Activated T-cell treated with anti-CD3 and anti-CD28 coated beads, Interleukin-2, amount 50 U/mL, for 4 hours (primary cell): ENCODE data around the gene LOXL4. TPM values are rescaled to one million over a fixed set of nuclear protein-coding genes. Genes with fewer than 3 reads are reported as not detected.

Experiments used
- ATAC-seq, 2 donors: fragments of 200-7000 bp; cut with Tn5 transposase; one replicate each; pipeline ENCODE4 v1.10.0; 2021
- DNase-seq: peaks from one replicate; pipeline ENCODE4 v3.0.0-alpha.2; 2020
- H3K27me3 Mint-ChIP-seq: one replicate; pipeline ENCODE4 v1.8.0; 2021; ENCODE audit warnings: low read depth, mixed read lengths
- H3K36me3 Mint-ChIP-seq: one replicate; pipeline ENCODE4 v1.8.0; 2022; ENCODE audit warnings: mixed read lengths; ENCODE audit not compliant: insufficient read depth
- H3K4me1 Mint-ChIP-seq: one replicate; pipeline ENCODE4 v1.8.0; 2021; ENCODE audit warnings: low read depth, mixed read lengths
- H3K4me3 Mint-ChIP-seq: one replicate; pipeline ENCODE4 v1.8.0; 2021; ENCODE audit warnings: mild to moderate bottlenecking, moderate library complexity, mixed read lengths
- H3K9me3 Mint-ChIP-seq: one replicate; pipeline ENCODE4 v1.8.0; 2021; ENCODE audit warnings: mixed read lengths
- total RNA-seq, 3 donors: library from RNA; stranded (reverse); gene quantifications; one replicate each; pipeline ENCODE4 v1.2.1, GENCODE V29; 2021

LOXL4 gene
- total RNA-seq, 3 donors from 2014 or later = not detected

GRCh38 chr10:98263088-98263487, 4.9 kb downstream of the LOXL4 start:
- no peak for ATAC-seq
- Mint-ChIP-seq H3K4me3 (no peak overlapping the region), H3K4me1 (no peaks in the 10 kb centered on the region), H3K36me3 (peaks cover 3% of the 10 kb centered on the region), H3K9me3 (no peaks in the 10 kb centered on the region), H3K27me3 (peaks cover 19% of the 10 kb centered on the region)
- no peak for DNase-seq

GRCh38 chr10:98262571-98262970, 5.4 kb downstream of the LOXL4 start:
- Mint-ChIP-seq H3K27me3 (peaks cover 16% of the 10 kb centered on the region), H3K9me3 (no peaks in the 10 kb centered on the region), H3K4me1 (no peaks in the 10 kb centered on the region), H3K4me3 (no peak overlapping the region), H3K36me3 (peaks cover 4% of the 10 kb centered on the region)
- ATAC-seq (no peak), DNase-seq (no peak)

DNA sequence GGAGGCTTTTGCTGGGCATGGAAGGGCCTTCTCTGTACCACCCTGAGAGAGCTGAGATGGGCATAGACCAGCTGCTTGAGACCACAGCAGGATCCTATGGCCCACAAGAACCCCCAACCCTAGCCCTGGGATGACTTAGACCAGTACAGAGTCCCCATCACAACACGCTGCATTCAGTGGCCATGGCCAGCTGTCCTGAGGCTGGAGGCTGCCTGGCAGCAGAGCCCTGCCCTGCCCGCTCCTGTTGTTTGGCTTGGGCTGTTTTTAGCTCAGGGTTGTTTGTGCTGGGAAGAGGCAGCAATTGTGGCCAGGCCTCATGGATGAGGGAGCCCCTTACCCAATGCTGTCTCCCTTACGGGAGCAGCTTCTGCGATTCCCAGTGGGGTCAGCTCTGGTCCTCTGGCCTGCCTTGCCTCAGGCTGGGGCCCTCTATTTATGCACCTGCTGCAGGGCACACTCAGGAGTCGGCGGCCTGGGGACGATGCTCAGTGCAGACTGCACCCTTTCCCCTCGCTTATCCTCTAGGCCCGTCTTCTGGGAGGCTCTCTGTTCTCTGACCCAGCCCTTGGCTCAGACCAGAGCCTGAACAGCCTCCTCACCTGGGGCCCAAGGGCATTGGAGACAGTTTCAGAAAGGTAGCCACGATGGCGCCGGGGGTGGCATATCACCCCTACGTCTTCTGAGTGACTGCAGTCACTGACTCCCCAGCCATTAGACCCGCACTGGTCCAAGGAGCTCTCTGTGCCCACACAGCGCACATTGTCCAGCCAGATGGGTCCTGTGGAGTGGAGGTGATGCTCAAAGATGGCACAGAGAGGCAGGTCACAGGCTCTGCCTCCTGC, 6.3 kb downstream of the LOXL4 start:
- peaks cover 8% of the 10 kb centered on the region for H3K27me3 Mint-ChIP-seq

GRCh38 chr10:98260752-98261151, 7.2 kb downstream of the LOXL4 start:
- DNase-seq (no peak), ATAC-seq (no peak)
- H3K4me1 Mint-ChIP-seq = no peaks in the 10 kb centered on the region
- no peaks in the 10 kb centered on the region for H3K9me3 Mint-ChIP-seq
- H3K27me3 Mint-ChIP-seq = no peaks in the 10 kb centered on the region
- no peak overlapping the region for H3K4me3 Mint-ChIP-seq
- peaks cover 10% of the 10 kb centered on the region for H3K36me3 Mint-ChIP-seq

More for the DNA sequence above, 6.3 kb downstream of the LOXL4 start:
- H3K36me3 Mint-ChIP-seq = peaks cover 6% of the 10 kb centered on the region
- no peak overlapping the region for H3K4me3 Mint-ChIP-seq
- no peaks in the 10 kb centered on the region for H3K9me3 Mint-ChIP-seq
- no peak for ATAC-seq
- no peak for DNase-seq
- no peaks in the 10 kb centered on the region for H3K4me1 Mint-ChIP-seq

DNA sequence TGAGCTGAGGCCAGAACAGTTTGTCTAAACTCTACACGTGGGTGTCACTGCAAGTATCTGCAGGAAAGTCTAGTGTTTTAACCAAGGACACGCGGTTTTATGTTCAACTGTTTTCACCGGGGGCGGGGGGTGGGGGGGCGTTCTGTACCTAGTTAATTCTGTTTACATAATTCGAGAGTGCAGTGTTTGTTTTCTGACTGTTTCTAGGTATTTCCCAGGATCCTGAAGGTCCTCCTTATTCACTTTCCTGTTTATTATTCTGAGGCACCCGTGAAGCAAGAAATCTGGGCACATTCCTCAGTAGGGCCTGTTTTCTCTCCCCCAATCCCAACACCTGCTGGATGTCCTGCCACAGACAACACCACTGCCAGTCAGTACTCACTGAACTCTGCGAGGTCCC, 7.6 kb downstream of the LOXL4 start:
- Mint-ChIP-seq H3K36me3 (peaks cover 10% of the 10 kb centered on the region), H3K27me3 (no peaks in the 10 kb centered on the region), H3K4me3 (no peak overlapping the region), H3K4me1 (no peaks in the 10 kb centered on the region), H3K9me3 (no peaks in the 10 kb centered on the region)
- DNase-seq (no peak), ATAC-seq (no peak)

- ATAC-seq = no peak
- H3K9me3 Mint-ChIP-seq = no peaks in the 10 kb centered on the region
Measured at GRCh38 chr10:98259606-98260315, 8.2 kb downstream of the LOXL4 start.

DNA sequence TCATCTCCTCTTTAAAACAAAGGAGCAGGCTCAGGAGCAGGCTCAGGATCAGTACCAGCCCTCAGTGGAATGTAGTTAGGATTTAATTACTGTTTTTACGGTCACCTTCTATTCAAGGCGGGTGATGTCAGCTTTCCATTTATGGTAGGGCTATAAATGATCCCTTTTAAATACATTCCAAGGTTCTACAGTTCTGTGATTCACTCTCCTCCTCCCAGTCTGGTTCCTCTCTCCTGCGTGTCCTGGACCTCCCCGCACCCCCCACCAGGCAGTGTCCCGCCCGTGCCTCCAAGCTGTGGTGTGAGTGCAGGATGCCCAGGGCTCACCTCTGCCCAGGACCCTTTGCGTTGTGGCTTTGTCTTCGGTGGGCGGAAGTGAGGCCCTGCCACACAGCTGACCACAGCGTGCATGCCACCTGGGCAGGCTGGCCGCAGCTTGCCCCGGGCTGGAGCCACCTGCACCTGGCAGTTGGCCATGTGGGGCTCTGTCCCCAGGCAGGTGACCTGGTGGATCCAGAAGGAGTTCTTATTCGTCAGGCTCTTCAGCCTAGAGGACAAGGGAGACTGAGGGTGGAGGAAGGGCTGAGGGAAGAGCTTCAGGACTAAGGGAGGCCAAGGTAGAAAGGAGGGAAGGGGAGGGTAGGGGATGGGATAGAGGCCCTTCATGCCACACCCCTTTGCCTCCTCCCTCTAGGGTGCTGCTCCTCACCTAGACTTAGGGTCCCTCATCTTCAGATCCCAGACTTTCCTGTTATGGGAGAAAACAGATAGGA, 9.1 kb downstream of the LOXL4 start:
- DNase-seq = no peak
- peaks cover 14% of the 10 kb centered on the region for H3K36me3 Mint-ChIP-seq
- no peak overlapping the region for H3K4me3 Mint-ChIP-seq
- no peak for ATAC-seq
- no peaks in the 10 kb centered on the region for H3K9me3 Mint-ChIP-seq
- H3K4me1 Mint-ChIP-seq = no peaks in the 10 kb centered on the region
- no peaks in the 10 kb centered on the region for H3K27me3 Mint-ChIP-seq

More at GRCh38 chr10:98259606-98260315, 8.2 kb downstream of the LOXL4 start:
- H3K4me3 Mint-ChIP-seq = no peak overlapping the region
- no peak for DNase-seq
- no peaks in the 10 kb centered on the region for H3K4me1 Mint-ChIP-seq
- H3K36me3 Mint-ChIP-seq = peaks cover 10% of the 10 kb centered on the region
- no peaks in the 10 kb centered on the region for H3K27me3 Mint-ChIP-seq

DNA sequence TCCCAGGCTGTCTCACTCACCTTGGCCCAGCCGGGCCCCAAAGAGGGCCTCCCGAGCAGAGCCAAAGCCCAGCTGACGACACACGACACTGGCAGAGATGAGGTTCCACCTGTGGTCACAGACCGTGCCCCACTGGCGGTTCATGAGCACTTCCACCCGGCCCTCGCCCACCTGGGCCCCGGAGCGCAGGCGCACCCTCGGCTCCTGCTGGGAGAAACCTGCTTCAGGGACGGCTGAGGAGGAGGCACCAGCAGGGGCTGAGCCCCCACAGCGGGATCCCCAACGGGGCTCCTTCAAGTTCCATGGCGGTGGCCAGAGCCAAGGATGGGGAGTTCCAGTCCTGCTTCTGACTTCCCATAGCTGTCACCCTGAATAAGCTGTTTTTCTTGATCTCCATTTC, 10.0 kb downstream of the LOXL4 start:
- H3K4me1 Mint-ChIP-seq = no peaks in the 10 kb centered on the region
- DNase-seq = no peak
- H3K9me3 Mint-ChIP-seq = no peaks in the 10 kb centered on the region
- no peak overlapping the region for H3K4me3 Mint-ChIP-seq
- H3K27me3 Mint-ChIP-seq = no peaks in the 10 kb centered on the region
- H3K36me3 Mint-ChIP-seq = peaks cover 14% of the 10 kb centered on the region
- no peak for ATAC-seq

- no peak for DNase-seq
- H3K36me3 Mint-ChIP-seq = peaks cover 14% of the 10 kb centered on the region
- ATAC-seq = no peak
- no peaks in the 10 kb centered on the region for H3K27me3 Mint-ChIP-seq
- no peak overlapping the region for H3K4me3 Mint-ChIP-seq
- no peaks in the 10 kb centered on the region for H3K9me3 Mint-ChIP-seq
- no peaks in the 10 kb centered on the region for H3K4me1 Mint-ChIP-seq
Measured at GRCh38 chr10:98257198-98257597, 10.8 kb downstream of the LOXL4 start.

DNA sequence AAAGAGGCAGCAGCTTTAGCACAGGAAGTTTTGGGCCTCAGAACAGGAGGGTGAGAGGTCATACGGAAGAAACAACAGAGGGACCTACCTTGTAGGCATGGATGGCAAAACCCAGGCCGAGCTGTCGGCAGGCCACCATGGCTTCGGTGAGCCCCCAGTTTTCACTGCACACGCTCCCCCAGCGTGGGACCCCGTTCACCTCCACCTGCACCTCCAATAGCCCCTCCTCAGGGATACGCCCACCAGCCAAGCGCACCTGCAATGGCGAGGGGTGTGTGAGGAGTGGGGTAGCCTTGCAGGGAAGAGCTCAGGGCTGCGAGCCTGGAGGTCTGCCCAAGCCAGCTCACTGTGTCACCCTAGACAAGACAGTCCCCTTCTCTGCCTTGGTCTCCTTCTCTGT, 11.3 kb downstream of the LOXL4 start:
- Mint-ChIP-seq H3K4me3 (no peak overlapping the region), H3K4me1 (no peaks in the 10 kb centered on the region), H3K9me3 (no peaks in the 10 kb centered on the region), H3K36me3 (peaks cover 16% of the 10 kb centered on the region), H3K27me3 (no peaks in the 10 kb centered on the region)
- no peak for DNase-seq
- no peak for ATAC-seq

- H3K4me3 Mint-ChIP-seq = no peak overlapping the region
- DNase-seq (no peak), ATAC-seq (no peak)
Measured at GRCh38 chr10:98255146-98255877, 12.7 kb downstream of the LOXL4 start.

DNA sequence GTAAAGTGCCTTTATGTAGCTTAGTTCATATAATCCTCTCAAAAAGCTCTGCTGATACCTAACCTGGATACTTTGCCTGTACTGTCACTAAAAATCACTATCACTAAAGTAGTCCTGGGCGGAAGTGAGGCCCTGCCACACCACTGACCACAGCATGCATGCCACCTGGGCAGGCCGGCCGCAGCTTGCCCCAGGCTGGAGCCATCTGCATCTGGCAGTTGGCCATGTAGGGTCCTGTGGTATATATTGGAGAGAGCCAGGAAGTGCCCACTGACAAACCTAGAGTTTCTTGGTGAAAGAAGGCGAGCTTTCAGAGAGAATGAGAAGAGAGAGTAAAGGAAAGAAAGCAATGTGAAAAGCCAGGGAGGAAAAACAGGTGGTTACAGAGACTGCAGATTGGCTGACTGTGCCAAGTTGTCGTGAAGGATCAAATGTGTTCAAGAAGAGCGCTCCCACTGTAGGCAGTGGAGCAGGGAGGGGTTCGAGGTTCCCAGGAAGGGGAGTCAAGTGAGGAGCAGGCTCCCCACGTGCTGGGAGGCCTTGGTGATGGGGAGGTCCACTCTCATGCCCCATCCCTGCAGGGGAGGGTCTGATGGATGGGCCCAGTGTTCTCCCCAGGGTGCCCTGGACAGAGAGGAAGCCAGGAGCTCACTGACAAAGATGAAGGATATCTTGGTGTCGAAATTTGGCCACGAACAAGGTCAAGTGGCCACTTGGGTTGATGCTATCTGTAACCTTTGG, 13.6 kb downstream of the LOXL4 start:
- Mint-ChIP-seq H3K27me3 (no peaks in the 10 kb centered on the region), H3K36me3 (peaks cover 18% of the 10 kb centered on the region), H3K4me3 (no peak overlapping the region), H3K4me1 (no peaks in the 10 kb centered on the region), H3K9me3 (no peaks in the 10 kb centered on the region)
- DNase-seq = no peak
- ATAC-seq = no peak

More at GRCh38 chr10:98255146-98255877, 12.7 kb downstream of the LOXL4 start:
- Mint-ChIP-seq H3K9me3 (no peaks in the 10 kb centered on the region), H3K36me3 (peaks cover 13% of the 10 kb centered on the region), H3K4me1 (no peaks in the 10 kb centered on the region), H3K27me3 (no peaks in the 10 kb centered on the region)

GRCh38 chr10:98253499-98253898, 14.5 kb downstream of the LOXL4 start:
- Mint-ChIP-seq H3K27me3 (no peaks in the 10 kb centered on the region), H3K4me3 (no peak overlapping the region), H3K36me3 (peaks cover 18% of the 10 kb centered on the region), H3K4me1 (no peaks in the 10 kb centered on the region), H3K9me3 (no peaks in the 10 kb centered on the region)
- no peak for DNase-seq
- no peak for ATAC-seq
